Measurements from ENCODE around the gene RB1.

Gene RB1

GRCh38 chr13:48315969-48316650 lies 12.6 kb downstream of the RB1 start:
- Histone ChIP-seq H3K27me3 (replicated peaks) (no peaks in the 10 kb centered on the region), H3K36me3 (replicated peaks) (peaks cover 2% of the 10 kb centered on the region), H3K27ac (no peak overlapping the region), H3K4me3 (ENCODE audit: low read depth, low read length) (no peak overlapping the region)
- no peak for DNase-seq
- in situ Hi-C loops (cut with HindIII; ENCODE audit: low pct_ligation_motif_present, low sequenced_read_pairs), result no loop called here
- TF ChIP-seq, protein P1, sequence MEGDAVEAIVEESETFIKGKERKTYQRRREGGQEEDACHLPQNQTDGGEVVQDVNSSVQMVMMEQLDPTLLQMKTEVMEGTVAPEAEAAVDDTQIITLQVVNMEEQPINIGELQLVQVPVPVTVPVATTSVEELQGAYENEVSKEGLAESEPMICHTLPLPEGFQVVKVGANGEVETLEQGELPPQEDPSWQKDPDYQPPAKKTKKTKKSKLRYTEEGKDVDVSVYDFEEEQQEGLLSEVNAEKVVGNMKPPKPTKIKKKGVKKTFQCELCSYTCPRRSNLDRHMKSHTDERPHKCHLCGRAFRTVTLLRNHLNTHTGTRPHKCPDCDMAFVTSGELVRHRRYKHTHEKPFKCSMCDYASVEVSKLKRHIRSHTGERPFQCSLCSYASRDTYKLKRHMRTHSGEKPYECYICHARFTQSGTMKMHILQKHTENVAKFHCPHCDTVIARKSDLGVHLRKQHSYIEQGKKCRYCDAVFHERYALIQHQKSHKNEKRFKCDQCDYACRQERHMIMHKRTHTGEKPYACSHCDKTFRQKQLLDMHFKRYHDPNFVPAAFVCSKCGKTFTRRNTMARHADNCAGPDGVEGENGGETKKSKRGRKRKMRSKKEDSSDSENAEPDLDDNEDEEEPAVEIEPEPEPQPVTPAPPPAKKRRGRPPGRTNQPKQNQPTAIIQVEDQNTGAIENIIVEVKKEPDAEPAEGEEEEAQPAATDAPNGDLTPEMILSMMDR (IDR thresholded peaks at IDR 0.05; ENCODE audit: low read depth, low read length, missing control alignments), result no peak

GRCh38 chr13:48316826-48317510 lies 13.4 kb downstream of the RB1 start:
- Histone ChIP-seq H3K4me3 (ENCODE audit: low read depth, low read length) (no peak overlapping the region), H3K27me3 (replicated peaks) (no peaks in the 10 kb centered on the region), H3K36me3 (replicated peaks) (no peaks in the 10 kb centered on the region), H3K27ac (no peak overlapping the region)
- TF ChIP-seq, protein P1 (IDR thresholded peaks at IDR 0.05; ENCODE audit: low read depth, low read length, missing control alignments), result no peak
- in situ Hi-C loops (cut with HindIII; ENCODE audit: low pct_ligation_motif_present, low sequenced_read_pairs), result no loop called here
- no peak for DNase-seq

DNA sequence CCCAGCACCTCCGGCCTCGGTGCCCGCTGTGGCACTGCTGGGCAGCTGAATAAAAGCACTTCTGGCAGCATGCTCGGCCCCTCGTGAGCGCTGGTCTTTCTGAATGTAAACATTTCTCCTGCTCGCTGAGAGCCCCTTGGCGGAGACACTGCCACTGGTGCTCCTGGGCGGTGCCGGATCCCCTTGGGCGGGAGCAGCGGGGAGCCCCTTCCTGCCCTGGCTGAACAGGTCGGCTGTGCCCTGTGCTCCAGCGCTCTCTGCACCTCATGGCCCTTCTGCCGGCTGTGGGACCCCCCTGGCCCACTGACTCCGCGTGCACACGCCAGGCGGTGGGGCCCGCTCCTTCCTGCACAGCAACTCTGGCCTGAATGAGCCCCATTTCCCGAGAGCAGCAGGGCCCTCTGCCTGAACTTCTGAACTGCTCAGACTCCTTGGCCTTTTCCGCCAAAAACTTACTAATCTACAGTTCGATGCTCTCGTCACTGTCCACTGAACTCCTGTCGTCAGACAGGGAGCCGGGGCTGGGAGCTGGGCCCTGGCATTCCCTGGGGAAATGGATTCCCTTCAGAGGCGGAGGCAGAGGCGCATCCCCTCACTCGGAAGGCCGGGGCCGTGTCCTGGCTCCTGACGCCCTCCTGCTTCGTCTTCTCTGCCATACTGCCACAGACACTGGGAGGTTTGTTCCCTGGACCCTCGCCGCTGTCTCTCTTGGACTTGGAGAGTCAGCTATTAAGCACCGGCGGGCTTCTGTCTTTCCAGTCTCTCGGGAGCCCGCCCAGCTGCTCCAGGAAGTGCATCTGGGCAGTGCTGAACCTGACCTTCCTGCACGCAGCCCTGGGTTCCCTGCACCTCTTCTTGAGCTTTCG lies 14.2 kb downstream of the RB1 start:
- in situ Hi-C loops (cut with HindIII; ENCODE audit: low pct_ligation_motif_present, low sequenced_read_pairs), result no loop called here
- H3K36me3 ChIP-seq (replicated peaks), result no peaks in the 10 kb centered on the region
- no peak overlapping the region for H3K27ac ChIP-seq
- DNase-seq, result no peak
- TF ChIP-seq, protein P1 (IDR thresholded peaks at IDR 0.05; ENCODE audit: low read depth, low read length, missing control alignments), result no peak
- H3K4me3 ChIP-seq (ENCODE audit: low read depth, low read length), result no peak overlapping the region
- H3K27me3 ChIP-seq (replicated peaks), result no peaks in the 10 kb centered on the region

DNA sequence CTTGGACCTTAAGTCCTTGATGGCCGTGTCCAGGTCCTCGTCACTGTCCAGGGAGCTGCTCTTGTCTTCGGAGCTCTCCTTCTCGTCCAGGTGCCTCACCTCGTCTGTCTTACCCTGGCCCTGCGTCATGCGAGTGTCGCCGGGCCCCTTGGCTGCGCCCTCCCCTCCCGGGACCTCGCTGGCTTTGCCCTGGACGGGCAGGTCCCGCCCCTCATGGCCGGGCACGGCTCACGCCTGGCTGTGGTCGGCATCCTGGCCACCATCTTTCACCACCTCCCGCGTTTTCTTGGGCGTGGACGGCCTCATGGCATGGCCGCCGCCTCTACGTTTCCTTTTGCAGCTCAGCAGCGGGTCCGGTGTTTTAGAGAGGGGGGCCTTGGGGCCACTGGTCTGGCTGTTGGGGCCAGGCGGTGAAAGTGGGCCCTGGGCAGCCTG lies 14.8 kb downstream of the RB1 start:
- H3K36me3 ChIP-seq (replicated peaks), result no peaks in the 10 kb centered on the region

GRCh38 chr13:48318821-48319511 lies 15.4 kb downstream of the RB1 start:
- Histone ChIP-seq H3K27me3 (replicated peaks) (no peaks in the 10 kb centered on the region), H3K36me3 (replicated peaks) (no peaks in the 10 kb centered on the region), H3K27ac (no peak overlapping the region), H3K4me3 (ENCODE audit: low read depth, low read length) (no peak overlapping the region)
- DNase-seq, result no peak
- TF ChIP-seq, protein P1 (IDR thresholded peaks at IDR 0.05; ENCODE audit: low read depth, low read length, missing control alignments), result no peak
- in situ Hi-C loops (cut with HindIII; ENCODE audit: low pct_ligation_motif_present, low sequenced_read_pairs), result no loop called here

More for the DNA sequence above, 14.8 kb downstream of the RB1 start:
- Histone ChIP-seq H3K4me3 (ENCODE audit: low read depth, low read length) (no peak overlapping the region), H3K27me3 (replicated peaks) (no peaks in the 10 kb centered on the region), H3K27ac (no peak overlapping the region)
- in situ Hi-C loops (cut with HindIII; ENCODE audit: low pct_ligation_motif_present, low sequenced_read_pairs), result no loop called here
- no peak for DNase-seq
- TF ChIP-seq, protein P1 (IDR thresholded peaks at IDR 0.05; ENCODE audit: low read depth, low read length, missing control alignments), result no peak
